GM18520 (cell line): ENCODE measurements around the gene DZIP3.
"Not testable (repeated sequence)": the region's sequence is repeated elsewhere in the genome, so short reads cannot be mapped to it uniquely, and the experiment has no call there.

Experiments used
- ATAC-seq: cut with Tn5 transposase; IDR thresholded peaks from one replicate; pipeline ENCODE4 v1.9.1; 2021; ENCODE audit not compliant: unreplicated experiment

The DZIP3 gene

GRCh38 chr3:108599677-108600409, 10.3 kb downstream of the DZIP3 start:
- ATAC-seq = no peak

GRCh38 chr3:108602249-108602934, 12.9 kb downstream of the DZIP3 start:
- ATAC-seq = no peak

- no peak for ATAC-seq
Measured at GRCh38 chr3:108602935-108603294, 13.4 kb downstream of the DZIP3 start.

- ATAC-seq = no peak
Measured at GRCh38 chr3:108603691-108604090, 14.2 kb downstream of the DZIP3 start.

GRCh38 chr3:108605028-108605427, 15.5 kb downstream of the DZIP3 start:
- no peak for ATAC-seq

GRCh38 chr3:108605491-108605890, 16.0 kb downstream of the DZIP3 start:
- ATAC-seq = no peak

- ATAC-seq = no peak
Measured at GRCh38 chr3:108608750-108609149, 19.2 kb downstream of the DZIP3 start.

- ATAC-seq = no peak
Measured at GRCh38 chr3:108610651-108611050, 21.1 kb downstream of the DZIP3 start.

- ATAC-seq = not testable (repeated sequence)
Measured at GRCh38 chr3:108616090-108616489, 26.6 kb downstream of the DZIP3 start.

GRCh38 chr3:108620250-108620649, 30.7 kb downstream of the DZIP3 start:
- no peak for ATAC-seq

GRCh38 chr3:108623504-108623903, 34.0 kb downstream of the DZIP3 start:
- ATAC-seq = no peak

- ATAC-seq = no peak
Measured at GRCh38 chr3:108629974-108630373, 40.5 kb downstream of the DZIP3 start.

GRCh38 chr3:108642526-108642925, 53.0 kb downstream of the DZIP3 start:
- no peak for ATAC-seq

GRCh38 chr3:108645364-108645763, 55.8 kb downstream of the DZIP3 start:
- no peak for ATAC-seq

- not testable (repeated sequence) for ATAC-seq
Measured at GRCh38 chr3:108655664-108656063, 66.1 kb downstream of the DZIP3 start.

GRCh38 chr3:108661699-108662098, 72.2 kb downstream of the DZIP3 start:
- no peak for ATAC-seq

GRCh38 chr3:108662142-108662738, 72.7 kb downstream of the DZIP3 start:
- no peak for ATAC-seq

GRCh38 chr3:108664266-108664665, 74.7 kb downstream of the DZIP3 start:
- ATAC-seq = no peak

- no peak for ATAC-seq
Measured at GRCh38 chr3:108667312-108667711, 77.8 kb downstream of the DZIP3 start.

GRCh38 chr3:108669208-108669607, 79.7 kb downstream of the DZIP3 start:
- ATAC-seq = no peak

- ATAC-seq = no peak
Measured at GRCh38 chr3:108672701-108673100, 83.2 kb downstream of the DZIP3 start.

GRCh38 chr3:108673988-108674661, 84.6 kb downstream of the DZIP3 start:
- ATAC-seq = no peak
